Neural cell (in vitro differentiated cells): Measurements from ENCODE around the gene TWNK. TPM values are rescaled to one million over a fixed set of nuclear protein-coding genes. Genes with fewer than 3 reads are reported as not detected.
A peak's percentile ranks its signal among the peaks of the same experiment; 100 is the strongest.

Source experiments
- H2AFZ ChIP-seq: fragments of 200-600, 300-800 bp; sonication (generic), shearing (Covaris generic); 2 replicates; pipeline ENCODE4 v1.6.0; 2014; ENCODE audit warnings: low read depth, mild to moderate bottlenecking, antibody characterized with exemption, low read length, moderate library complexity
- H3F3A ChIP-seq: fragments of 200-600 bp; shearing (Covaris generic); 2 replicates; pipeline ENCODE4 v1.6.1; 2016; ENCODE audit warnings: mild to moderate bottlenecking, moderate library complexity, mixed read lengths, antibody characterized with exemption, low read length; ENCODE audit not compliant: insufficient read depth, poor library complexity, severe bottlenecking
- H3K27ac ChIP-seq: fragments of 200-600, 300-800 bp; sonication (generic), shearing (Covaris generic); 2 replicates; pipeline ENCODE4 v1.5.1; 2014; ENCODE audit warnings: mild to moderate bottlenecking, low read length, moderate library complexity
- H3K27me3 ChIP-seq: fragments of 300-800, 200-600 bp; sonication (generic), shearing (Covaris generic); 2 replicates; pipeline ENCODE4 v1.6.0; 2014; ENCODE audit warnings: mild to moderate bottlenecking, low read depth, low read length, moderate library complexity; ENCODE audit not compliant: insufficient read depth
- H3K36me3 ChIP-seq: fragments of 300-800, 200-600 bp; sonication (generic), shearing (Covaris generic); 2 replicates; pipeline ENCODE4 v1.5.1; 2014; ENCODE audit warnings: mild to moderate bottlenecking, antibody characterized with exemption, low read length, moderate library complexity; ENCODE audit not compliant: insufficient read depth
- H3K4me2 ChIP-seq: fragments of 300-800, 200-600 bp; sonication (generic), shearing (Covaris generic); 2 replicates; pipeline ENCODE4 v1.6.0; 2014; ENCODE audit warnings: mild to moderate bottlenecking, low read length
- H3K4me3 ChIP-seq: fragments of 300-800, 200-600 bp; sonication (generic), shearing (Covaris generic); 2 replicates; pipeline ENCODE4 v1.5.1; 2014; ENCODE audit warnings: mild to moderate bottlenecking, low read length, moderate library complexity
- H3K79me2 ChIP-seq: fragments of 200-600 bp; shearing (Covaris generic); replicated peaks from 2 replicates; pipeline ENCODE4 v1.6.0; 2014; ENCODE audit warnings: mild to moderate bottlenecking, low read length, moderate library complexity; ENCODE audit not compliant: insufficient read depth
- H3K9ac ChIP-seq: fragments of 300-800, 200-600 bp; sonication (generic), shearing (Covaris generic); 2 replicates; pipeline ENCODE4 v1.6.1; 2016; ENCODE audit warnings: mild to moderate bottlenecking, low read length, mixed read lengths
- H3K9me2 ChIP-seq: fragments of 200-600 bp; shearing (Covaris generic); 2 replicates; pipeline ENCODE4 v1.6.1; 2016; ENCODE audit warnings: mild to moderate bottlenecking, low read length, mixed read lengths; ENCODE audit not compliant: insufficient read depth
- H3K9me3 ChIP-seq: fragments of 200-600, 300-800 bp; sonication (generic), shearing (Covaris generic); 2 replicates; pipeline ENCODE4 v1.6.1; 2016; ENCODE audit warnings: mild to moderate bottlenecking, mixed run types, low read length, moderate library complexity, mixed read lengths
- H4K20me1 ChIP-seq: fragments of 200-600 bp; shearing (Covaris generic); 2 replicates; pipeline ENCODE4 v1.6.1; 2016; ENCODE audit warnings: mild to moderate bottlenecking, mixed run types; ENCODE audit not compliant: insufficient read depth
- EP300 ChIP-seq: fragments of 450-650 bp; conservative IDR thresholded peaks from 2 replicates; pipeline ENCODE4 v1.6.1; 2014; ENCODE audit warnings: antibody characterized with exemption, mild to moderate bottlenecking, moderate library complexity; ENCODE audit not compliant: poor library complexity, severe bottlenecking
- EZH2 ChIP-seq: fragments of 200-600, 300-800 bp; shearing (Covaris generic), sonication (generic); IDR thresholded peaks from 2 replicates; pipeline ENCODE4 v1.6.1; 2014; ENCODE audit warnings: antibody characterized with exemption, low read length, borderline replicate concordance, mild to moderate bottlenecking; ENCODE audit not compliant: insufficient read depth, poor library complexity, severe bottlenecking
- MXI1 ChIP-seq: fragments of 450-650 bp; conservative IDR thresholded peaks from 2 replicates; pipeline ENCODE4 v1.6.1; 2014; ENCODE audit warnings: antibody characterized with exemption, mild to moderate bottlenecking; ENCODE audit not compliant: poor library complexity, severe bottlenecking
- POLR2AphosphoS5 ChIP-seq: IDR thresholded peaks from 2 replicates; pipeline ENCODE4 v1.6.1; 2012
- RAD21 ChIP-seq: fragments of 450-650 bp; conservative IDR thresholded peaks from 2 replicates; pipeline ENCODE4 v1.6.1; 2014; ENCODE audit warnings: antibody characterized with exemption, mild to moderate bottlenecking, moderate library complexity
- SMC3 ChIP-seq: fragments of 450-650 bp; conservative IDR thresholded peaks from 2 replicates; pipeline ENCODE4 v1.6.1; 2014; ENCODE audit warnings: antibody characterized with exemption, mild to moderate bottlenecking, moderate library complexity; ENCODE audit not compliant: poor library complexity
- TAF1 ChIP-seq: IDR thresholded peaks from 2 replicates; pipeline ENCODE4 v1.6.1; 2012; ENCODE audit warnings: low read depth
- polyA plus RNA-seq: library from polyadenylated mRNA; depleted of rRNA; stranded (reverse); fragments of >200 nt; gene quantifications from 2 replicates; pipeline ENCODE4 v1.2.3, GENCODE V29; 2014
- TF ChIP-seq, protein P1 (sequence below): fragments of 450-650 bp; IDR thresholded peaks from 2 replicates; pipeline ENCODE4 v1.5.1; 2014; ENCODE audit warnings: antibody characterized with exemption, mild to moderate bottlenecking, moderate library complexity; ENCODE audit not compliant: poor library complexity, severe bottlenecking
- TF ChIP-seq, protein P2 (sequence below): IDR thresholded peaks from 2 replicates; pipeline ENCODE4 v1.6.1; 2012; ENCODE audit warnings: borderline replicate concordance

Gene TWNK
- polyA plus RNA-seq, 1 donor from 2014 or later, result 4.8 TPM

DNA sequence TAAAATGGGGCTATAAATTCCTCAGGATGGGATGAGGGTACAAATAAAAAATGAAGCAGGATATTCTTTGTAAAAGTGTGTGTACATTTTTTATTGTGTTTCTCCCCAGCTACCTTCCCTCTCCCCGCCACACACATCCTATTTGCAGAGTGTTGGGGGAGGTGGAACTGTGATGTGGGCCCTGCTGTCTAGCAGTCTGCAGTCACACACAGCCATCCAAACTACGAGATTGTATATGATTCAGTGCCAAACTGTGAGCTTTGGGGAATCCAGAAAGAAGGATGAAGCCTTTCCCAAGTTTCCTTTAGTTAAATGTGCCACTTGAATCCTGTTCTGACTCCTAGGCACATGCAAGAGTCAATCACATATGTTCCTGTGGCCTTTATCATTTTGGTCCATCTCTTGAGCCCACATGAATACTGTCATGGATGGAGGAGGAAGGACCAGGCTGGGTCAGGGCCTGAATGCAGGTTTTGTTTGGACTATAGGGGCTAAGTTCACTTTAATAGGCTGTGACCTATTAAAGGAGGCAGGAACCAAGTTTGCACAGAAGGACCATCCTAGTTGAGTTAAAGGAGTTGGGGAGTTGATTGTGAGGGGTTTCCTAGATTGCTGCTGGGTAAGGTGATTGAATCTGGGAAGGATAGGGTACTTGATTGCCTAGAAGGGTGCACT lies 19.1 kb upstream of the TWNK start:
- H3K27ac ChIP-seq, result no peak overlapping the region
- H3K4me3 ChIP-seq, result no peak overlapping the region
- H3K9me3 ChIP-seq, result no peaks in the 10 kb centered on the region
- no peaks in the 10 kb centered on the region for H3K79me2 ChIP-seq
- H2AFZ ChIP-seq, result no peak overlapping the region
- no peaks in the 10 kb centered on the region for H3K27me3 ChIP-seq
- H4K20me1 ChIP-seq, result no peaks in the 10 kb centered on the region
- no peaks in the 10 kb centered on the region for H3F3A ChIP-seq
- no peak overlapping the region for H3K4me2 ChIP-seq
- TF ChIP-seq RAD21 (no peak), MXI1 (no peak)
- TF ChIP-seq, protein P1, sequence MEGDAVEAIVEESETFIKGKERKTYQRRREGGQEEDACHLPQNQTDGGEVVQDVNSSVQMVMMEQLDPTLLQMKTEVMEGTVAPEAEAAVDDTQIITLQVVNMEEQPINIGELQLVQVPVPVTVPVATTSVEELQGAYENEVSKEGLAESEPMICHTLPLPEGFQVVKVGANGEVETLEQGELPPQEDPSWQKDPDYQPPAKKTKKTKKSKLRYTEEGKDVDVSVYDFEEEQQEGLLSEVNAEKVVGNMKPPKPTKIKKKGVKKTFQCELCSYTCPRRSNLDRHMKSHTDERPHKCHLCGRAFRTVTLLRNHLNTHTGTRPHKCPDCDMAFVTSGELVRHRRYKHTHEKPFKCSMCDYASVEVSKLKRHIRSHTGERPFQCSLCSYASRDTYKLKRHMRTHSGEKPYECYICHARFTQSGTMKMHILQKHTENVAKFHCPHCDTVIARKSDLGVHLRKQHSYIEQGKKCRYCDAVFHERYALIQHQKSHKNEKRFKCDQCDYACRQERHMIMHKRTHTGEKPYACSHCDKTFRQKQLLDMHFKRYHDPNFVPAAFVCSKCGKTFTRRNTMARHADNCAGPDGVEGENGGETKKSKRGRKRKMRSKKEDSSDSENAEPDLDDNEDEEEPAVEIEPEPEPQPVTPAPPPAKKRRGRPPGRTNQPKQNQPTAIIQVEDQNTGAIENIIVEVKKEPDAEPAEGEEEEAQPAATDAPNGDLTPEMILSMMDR, result no peak
- TF ChIP-seq, protein P2, sequence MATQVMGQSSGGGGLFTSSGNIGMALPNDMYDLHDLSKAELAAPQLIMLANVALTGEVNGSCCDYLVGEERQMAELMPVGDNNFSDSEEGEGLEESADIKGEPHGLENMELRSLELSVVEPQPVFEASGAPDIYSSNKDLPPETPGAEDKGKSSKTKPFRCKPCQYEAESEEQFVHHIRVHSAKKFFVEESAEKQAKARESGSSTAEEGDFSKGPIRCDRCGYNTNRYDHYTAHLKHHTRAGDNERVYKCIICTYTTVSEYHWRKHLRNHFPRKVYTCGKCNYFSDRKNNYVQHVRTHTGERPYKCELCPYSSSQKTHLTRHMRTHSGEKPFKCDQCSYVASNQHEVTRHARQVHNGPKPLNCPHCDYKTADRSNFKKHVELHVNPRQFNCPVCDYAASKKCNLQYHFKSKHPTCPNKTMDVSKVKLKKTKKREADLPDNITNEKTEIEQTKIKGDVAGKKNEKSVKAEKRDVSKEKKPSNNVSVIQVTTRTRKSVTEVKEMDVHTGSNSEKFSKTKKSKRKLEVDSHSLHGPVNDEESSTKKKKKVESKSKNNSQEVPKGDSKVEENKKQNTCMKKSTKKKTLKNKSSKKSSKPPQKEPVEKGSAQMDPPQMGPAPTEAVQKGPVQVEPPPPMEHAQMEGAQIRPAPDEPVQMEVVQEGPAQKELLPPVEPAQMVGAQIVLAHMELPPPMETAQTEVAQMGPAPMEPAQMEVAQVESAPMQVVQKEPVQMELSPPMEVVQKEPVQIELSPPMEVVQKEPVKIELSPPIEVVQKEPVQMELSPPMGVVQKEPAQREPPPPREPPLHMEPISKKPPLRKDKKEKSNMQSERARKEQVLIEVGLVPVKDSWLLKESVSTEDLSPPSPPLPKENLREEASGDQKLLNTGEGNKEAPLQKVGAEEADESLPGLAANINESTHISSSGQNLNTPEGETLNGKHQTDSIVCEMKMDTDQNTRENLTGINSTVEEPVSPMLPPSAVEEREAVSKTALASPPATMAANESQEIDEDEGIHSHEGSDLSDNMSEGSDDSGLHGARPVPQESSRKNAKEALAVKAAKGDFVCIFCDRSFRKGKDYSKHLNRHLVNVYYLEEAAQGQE, result no peak
- no peaks in the 10 kb centered on the region for H3K36me3 ChIP-seq
- no peaks in the 10 kb centered on the region for H3K9me2 ChIP-seq
- no peak overlapping the region for H3K9ac ChIP-seq

DNA sequence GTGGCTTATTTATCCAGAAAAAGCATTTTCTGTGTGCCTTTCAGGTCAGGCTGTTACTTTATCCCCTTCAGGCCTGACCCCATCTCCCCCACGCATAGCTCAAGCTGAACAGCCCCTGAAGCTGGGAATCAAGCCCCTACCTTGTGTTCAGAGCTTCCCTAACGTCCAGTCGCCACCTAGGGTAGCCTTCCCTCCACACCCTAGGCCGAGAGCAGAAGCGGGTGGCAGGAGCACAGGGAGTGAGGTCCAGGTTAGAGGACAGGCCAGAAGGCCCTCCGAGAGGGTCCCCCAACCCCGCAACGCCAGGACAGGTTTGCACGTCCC lies 18.5 kb upstream of the TWNK start:
- Histone ChIP-seq H3K4me3 (peak overlapping the region; percentile 73), H3K27me3 (no peaks in the 10 kb centered on the region), H4K20me1 (no peaks in the 10 kb centered on the region), H3K9me2 (no peaks in the 10 kb centered on the region), H3K4me2 (no peak overlapping the region), H3K9me3 (no peaks in the 10 kb centered on the region), H3K79me2 (no peaks in the 10 kb centered on the region), H3F3A (no peaks in the 10 kb centered on the region), H2AFZ (peak overlapping the region; percentile 56), H3K36me3 (no peaks in the 10 kb centered on the region), H3K9ac (peak overlapping the region; percentile 57), H3K27ac (no peak overlapping the region)
- TF ChIP-seq, protein P2, result no peak
- TF ChIP-seq POLR2AphosphoS5, result no peak
- TF ChIP-seq SMC3, result no peak
- TF ChIP-seq TAF1, result no peak
- TF ChIP-seq RAD21, result no peak
- TF ChIP-seq EP300, result no peak
- TF ChIP-seq EZH2, result no peak
